Glomerular visceral epithelial cell (primary cell): Measurements from ENCODE around the gene GPSM1.

Source experiments
- DNase-seq: peaks from one replicate; pipeline ENCODE4 v3.0.0-alpha.2; 2016; ENCODE audit errors: extremely low spot score

The GPSM1 gene

GRCh38 chr9:136359774-136360718 lies 32.7 kb downstream of the GPSM1 start:
- no peak for DNase-seq

GRCh38 chr9:136361047-136361753 lies 33.9 kb downstream of the GPSM1 start:
- DNase-seq, result no peak

GRCh38 chr9:136361754-136362449 lies 34.6 kb downstream of the GPSM1 start:
- DNase-seq, result no peak

GRCh38 chr9:136362450-136362784 lies 35.1 kb downstream of the GPSM1 start:
- no peak for DNase-seq

GRCh38 chr9:136363106-136363948 lies 36.0 kb downstream of the GPSM1 start, which contains the start of gene DNLZ:
Gene DNLZ (minus strand): TSS chr9:136363744. CDS start chr9:136363714, 30 bp downstream.
- DNase-seq, result peak; percentile 97

- DNase-seq, result no peak
Measured at GRCh38 chr9:136363949-136364748, 36.8 kb downstream of the GPSM1 start.

GRCh38 chr9:136364942-136365774 lies 37.8 kb downstream of the GPSM1 start:
- no peak for DNase-seq

GRCh38 chr9:136365775-136366222 lies 38.5 kb downstream of the GPSM1 start:
- no peak for DNase-seq

- DNase-seq, result no peak
Measured at GRCh38 chr9:136366826-136367225, 39.5 kb downstream of the GPSM1 start.

- DNase-seq, result no peak
Measured at GRCh38 chr9:136367296-136368145, 40.2 kb downstream of the GPSM1 start.

- no peak for DNase-seq
Measured at GRCh38 chr9:136368190-136368589, 40.9 kb downstream of the GPSM1 start.

- no peak for DNase-seq
Measured at GRCh38 chr9:136370037-136370436, 42.7 kb downstream of the GPSM1 start.

GRCh38 chr9:136370687-136371532 lies 43.6 kb downstream of the GPSM1 start:
- DNase-seq, result no peak

- no peak for DNase-seq
Measured at GRCh38 chr9:136371533-136371880, 44.2 kb downstream of the GPSM1 start.

- DNase-seq, result no peak
Measured at GRCh38 chr9:136372006-136372405, 44.7 kb downstream of the GPSM1 start.

- DNase-seq, result peak; percentile 91
Measured at GRCh38 chr9:136372561-136373299, 45.4 kb downstream of the GPSM1 start.
